ENCODE results near the gene ADAMTS15.

DNA sequence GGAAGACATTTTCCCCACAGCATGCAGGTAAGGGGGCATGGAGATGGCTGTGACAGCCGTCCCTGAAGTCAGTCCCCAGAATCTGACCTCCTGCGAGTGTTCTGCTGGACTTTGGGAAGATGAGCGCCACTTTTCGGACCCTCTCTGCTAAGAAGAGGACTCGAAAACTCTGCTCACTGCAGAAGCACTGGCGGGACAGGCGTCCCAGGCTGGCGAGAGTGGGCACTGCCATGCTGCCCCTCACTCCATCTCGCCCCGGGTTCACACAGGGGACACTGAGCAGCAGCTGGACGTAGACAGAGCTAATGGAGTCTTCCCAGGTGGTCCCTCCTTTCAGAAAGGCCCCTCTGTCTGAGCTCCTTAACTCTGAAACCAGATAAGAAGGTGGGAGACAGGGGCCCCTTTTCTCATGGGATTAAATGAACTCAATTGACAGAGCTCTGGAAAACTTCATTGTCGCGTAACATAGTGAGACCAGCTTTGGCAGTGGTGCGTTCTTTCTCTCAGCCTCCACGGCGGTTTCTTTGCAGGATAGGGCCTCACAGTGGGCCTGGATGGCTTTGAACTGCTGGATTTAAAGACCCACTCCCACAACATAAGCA lies 24.8 kb upstream of the ADAMTS15 start:
- TF ChIP-seq, protein P1, sequence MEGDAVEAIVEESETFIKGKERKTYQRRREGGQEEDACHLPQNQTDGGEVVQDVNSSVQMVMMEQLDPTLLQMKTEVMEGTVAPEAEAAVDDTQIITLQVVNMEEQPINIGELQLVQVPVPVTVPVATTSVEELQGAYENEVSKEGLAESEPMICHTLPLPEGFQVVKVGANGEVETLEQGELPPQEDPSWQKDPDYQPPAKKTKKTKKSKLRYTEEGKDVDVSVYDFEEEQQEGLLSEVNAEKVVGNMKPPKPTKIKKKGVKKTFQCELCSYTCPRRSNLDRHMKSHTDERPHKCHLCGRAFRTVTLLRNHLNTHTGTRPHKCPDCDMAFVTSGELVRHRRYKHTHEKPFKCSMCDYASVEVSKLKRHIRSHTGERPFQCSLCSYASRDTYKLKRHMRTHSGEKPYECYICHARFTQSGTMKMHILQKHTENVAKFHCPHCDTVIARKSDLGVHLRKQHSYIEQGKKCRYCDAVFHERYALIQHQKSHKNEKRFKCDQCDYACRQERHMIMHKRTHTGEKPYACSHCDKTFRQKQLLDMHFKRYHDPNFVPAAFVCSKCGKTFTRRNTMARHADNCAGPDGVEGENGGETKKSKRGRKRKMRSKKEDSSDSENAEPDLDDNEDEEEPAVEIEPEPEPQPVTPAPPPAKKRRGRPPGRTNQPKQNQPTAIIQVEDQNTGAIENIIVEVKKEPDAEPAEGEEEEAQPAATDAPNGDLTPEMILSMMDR (IDR thresholded peaks at IDR 0.05), result no peak
- no peak for TF ChIP-seq POLR2A (IDR thresholded peaks at IDR 0.05)

Data from breast epithelium (tissue), 3 donors.